Gastrocnemius medialis (tissue), 4 donors: ENCODE results near the gene NRXN2. TPM values are rescaled to one million over a fixed set of nuclear protein-coding genes. Genes with fewer than 3 reads are reported as not detected.

Experiments
- ATAC-seq, 2 donors: fragments of 150-250 bp; one replicate each; pipeline ENCODE4 v1.9.1; 2016
- DNase-seq, 2 donors: peaks; one replicate each; pipeline ENCODE4 v3.0.0-alpha.2; 2019
- H3K27ac ChIP-seq, 4 donors: fragments of 200-600 bp; sonication (generic); 1 replicate in 1 of 4; 2 replicates in 3 of 4; pipeline ENCODE4 v1.5.1; 2016 to 2018; ENCODE audit warnings: mild to moderate bottlenecking in 2 of 4, moderate library complexity in 1 of 4
- H3K27me3 ChIP-seq, 3 donors: fragments of 200-600 bp; sonication (generic) in 2 of 3; 1 replicate in 1 of 3; 2 replicates in 2 of 3; pipeline versions ENCODE4 v1.5.1 to v1.6.0; 2016 to 2019; ENCODE audit warnings: mild to moderate bottlenecking in 1 of 3, moderate library complexity in 1 of 3
- H3K36me3 ChIP-seq, 2 donors: fragments of 200-600 bp; sonication (generic) in 1 of 2; one replicate each; pipeline ENCODE4 v1.5.1; 2017 to 2018
- H3K4me1 ChIP-seq, 2 donors: fragments of 200-600 bp; sonication (generic) in 1 of 2; one replicate each; pipeline ENCODE4 v1.5.1; 2016 to 2017; ENCODE audit warnings: mild to moderate bottlenecking in 2 of 2
- H3K4me3 ChIP-seq, 4 donors: fragments of 200-600 bp; sonication (generic) in 3 of 4; 1 replicate in 1 of 4; 2 replicates in 3 of 4; pipeline ENCODE4 v1.5.1; 2016 to 2019; ENCODE audit warnings: mild to moderate bottlenecking in 2 of 4
- H3K9me3 ChIP-seq, 3 donors: fragments of 200-600 bp; sonication (generic) in 2 of 3; 1 replicate in 1 of 3; 2 replicates in 2 of 3; pipeline ENCODE4 v1.5.1; 2016 to 2019
- POLR2A ChIP-seq, 2 donors: fragments of 450-650 bp; IDR thresholded peaks; one replicate each; pipeline ENCODE4 v1.6.1; 2017; ENCODE audit warnings: antibody characterized with exemption in 2 of 2, mild to moderate bottlenecking in 2 of 2, moderate library complexity in 2 of 2
- in situ Hi-C, 4 donors: fragments of 200-750 bp; cut with MboI; loops; one replicate each; pipeline versions ENCODE4 v1.15.0 to v1.8.0; 2017; ENCODE audit warnings: low sequenced_read_pairs in 4 of 4
- intact Hi-C: fragments of 100-400 bp; cut with DNase I; formaldehyde crosslinking; loops from one replicate; pipeline ENCODE4 v1.15.1; 2023; ENCODE audit warnings: low total_unique reads
- total RNA-seq, 4 donors: library from RNA; depleted of rRNA; stranded (reverse); fragments of >200 nt; gene quantifications; one replicate each; pipeline versions ENCODE4 v1.1.0 to v1.2.3, GENCODE V29; 2016
- TF ChIP-seq, protein P1 (sequence below), 5 experiments: fragments of 450-650 bp in 3 of 5; fragments of 200-600 bp in 2 of 5; sonication (generic) in 2 of 5; IDR thresholded peaks in 4 of 5; conservative IDR thresholded peaks in 1 of 5; 1 replicate in 4 of 5; 2 replicates in 1 of 5; pipeline ENCODE4 v1.5.1; 2016 to 2019; ENCODE audit warnings: antibody characterized with exemption in 5 of 5, mild to moderate bottlenecking in 3 of 5, moderate library complexity in 3 of 5

Gene NRXN2
- total RNA-seq, 4 donors from 2014 or later, result 0.15 to 6.2 (median 1.8) TPM

DNA sequence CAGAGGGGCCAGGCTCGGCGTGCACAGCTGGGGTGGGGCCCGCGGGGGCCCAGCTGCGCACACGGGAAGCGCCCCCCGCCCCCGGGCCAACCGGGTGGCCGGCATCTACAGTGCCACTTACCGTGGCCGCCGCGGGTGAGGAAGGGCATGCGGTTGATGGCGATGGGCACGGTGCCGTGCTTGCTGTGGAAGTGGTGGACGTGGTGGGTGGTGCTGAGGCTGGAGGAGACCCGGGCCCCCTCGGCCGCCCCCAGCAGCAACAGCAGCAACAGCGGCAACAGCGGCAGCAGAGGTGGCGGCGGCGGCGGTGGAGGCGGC, 80.6 kb downstream of the NRXN2 start:
- ATAC-seq (no peak), DNase-seq (no peak)
- in situ Hi-C loops, result no loop called here
- H3K4me1 ChIP-seq, result no peaks in the 10 kb centered on the region
- H3K36me3 ChIP-seq, result no peaks in the 10 kb centered on the region
- peaks cover 48 to 61% (median 50%) of the 10 kb centered on the region in 3 donors for H3K27me3 ChIP-seq
- H3K9me3 ChIP-seq, result no peaks in the 10 kb centered on the region
- no peak overlapping the region for H3K27ac ChIP-seq
- TF ChIP-seq, protein P1, sequence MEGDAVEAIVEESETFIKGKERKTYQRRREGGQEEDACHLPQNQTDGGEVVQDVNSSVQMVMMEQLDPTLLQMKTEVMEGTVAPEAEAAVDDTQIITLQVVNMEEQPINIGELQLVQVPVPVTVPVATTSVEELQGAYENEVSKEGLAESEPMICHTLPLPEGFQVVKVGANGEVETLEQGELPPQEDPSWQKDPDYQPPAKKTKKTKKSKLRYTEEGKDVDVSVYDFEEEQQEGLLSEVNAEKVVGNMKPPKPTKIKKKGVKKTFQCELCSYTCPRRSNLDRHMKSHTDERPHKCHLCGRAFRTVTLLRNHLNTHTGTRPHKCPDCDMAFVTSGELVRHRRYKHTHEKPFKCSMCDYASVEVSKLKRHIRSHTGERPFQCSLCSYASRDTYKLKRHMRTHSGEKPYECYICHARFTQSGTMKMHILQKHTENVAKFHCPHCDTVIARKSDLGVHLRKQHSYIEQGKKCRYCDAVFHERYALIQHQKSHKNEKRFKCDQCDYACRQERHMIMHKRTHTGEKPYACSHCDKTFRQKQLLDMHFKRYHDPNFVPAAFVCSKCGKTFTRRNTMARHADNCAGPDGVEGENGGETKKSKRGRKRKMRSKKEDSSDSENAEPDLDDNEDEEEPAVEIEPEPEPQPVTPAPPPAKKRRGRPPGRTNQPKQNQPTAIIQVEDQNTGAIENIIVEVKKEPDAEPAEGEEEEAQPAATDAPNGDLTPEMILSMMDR (IDR thresholded peaks at IDR 0.05 in 4 of 5, conservative IDR thresholded peaks at IDR 0.05 in 1 of 5), result no peak
- no peak for TF ChIP-seq POLR2A (IDR thresholded peaks at IDR 0.05)
- intact Hi-C loops, result no loop called here
- H3K4me3 ChIP-seq, result no peak overlapping the region

DNA sequence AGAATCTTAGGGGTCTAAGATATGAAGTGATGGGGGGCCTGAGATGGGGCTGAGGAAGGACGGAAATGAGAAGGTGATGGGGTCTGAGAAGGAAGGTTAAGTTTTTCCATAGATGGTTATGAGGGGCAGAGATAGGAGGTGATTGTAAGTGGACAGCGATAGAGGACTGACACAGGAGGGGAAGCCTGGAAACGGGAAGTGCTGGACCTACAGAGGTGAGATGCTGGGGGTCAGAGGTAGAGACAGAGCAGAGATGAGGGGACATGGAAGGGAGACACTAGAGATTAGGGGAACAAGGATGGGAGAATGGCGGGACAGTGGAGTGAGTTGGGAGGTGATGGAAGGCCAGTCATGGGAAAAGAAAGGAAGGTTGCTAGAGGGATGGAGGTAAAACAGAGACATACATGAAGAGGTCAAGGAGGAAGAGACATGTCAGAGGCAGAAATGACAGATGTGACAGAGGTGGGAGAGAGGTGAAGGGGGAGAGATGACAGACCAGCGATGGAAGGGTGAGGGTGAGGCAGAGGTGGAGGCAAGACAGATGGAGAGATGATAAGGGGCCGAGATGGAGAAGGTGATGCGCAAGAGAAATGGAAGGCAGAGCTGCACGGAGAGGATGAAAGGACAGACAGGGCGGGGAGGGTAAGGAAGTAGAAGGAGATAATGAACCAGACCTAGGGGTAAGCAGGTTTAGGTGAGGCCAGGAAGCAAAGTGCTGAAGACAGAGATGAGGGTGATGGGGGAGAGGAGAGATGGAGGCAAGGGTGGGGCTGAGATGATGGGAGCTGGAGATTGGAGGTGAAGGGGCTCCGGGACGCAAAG, 81.2 kb downstream of the NRXN2 start:
- intact Hi-C loops, result no loop called here
- H3K36me3 ChIP-seq, result no peaks in the 10 kb centered on the region
- H3K9me3 ChIP-seq, result no peaks in the 10 kb centered on the region
- TF ChIP-seq POLR2A (IDR thresholded peaks at IDR 0.05), result no peak
- TF ChIP-seq, protein P1 (IDR thresholded peaks at IDR 0.05 in 4 of 5, conservative IDR thresholded peaks at IDR 0.05 in 1 of 5), result no peak
- no peak overlapping the region for H3K4me3 ChIP-seq
- ATAC-seq (no peak), DNase-seq (no peak)
- H3K27ac ChIP-seq, result no peak overlapping the region
- peaks cover 53 to 67% (median 56%) of the 10 kb centered on the region in 3 donors for H3K27me3 ChIP-seq
- no peaks in the 10 kb centered on the region for H3K4me1 ChIP-seq
- in situ Hi-C loops, result no loop called here

DNA sequence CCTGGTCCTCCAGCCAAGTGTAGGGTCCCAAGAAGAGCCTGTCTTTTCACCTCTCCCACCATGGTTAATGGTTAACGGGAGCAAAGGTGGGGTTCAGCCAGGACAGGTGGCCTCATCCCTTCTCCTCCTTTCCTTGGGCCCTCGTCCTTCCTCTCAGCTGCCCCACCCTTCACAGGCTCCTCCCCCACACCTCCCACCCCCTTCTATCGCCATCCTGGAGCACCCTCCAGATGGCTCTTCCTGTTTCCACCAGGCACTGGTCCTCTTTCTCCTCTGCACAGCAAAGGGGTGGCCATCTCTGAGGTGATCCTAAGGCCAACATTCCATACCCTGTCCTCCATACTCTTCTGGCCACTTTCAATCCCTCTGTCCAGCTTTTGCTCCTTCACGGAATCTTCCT, 83.1 kb downstream of the NRXN2 start:
- Histone ChIP-seq H3K4me3 (no peak overlapping the region), H3K27ac (no peak overlapping the region), H3K36me3 (no peaks in the 10 kb centered on the region), H3K4me1 (no peaks in the 10 kb centered on the region), H3K9me3 (no peaks in the 10 kb centered on the region), H3K27me3 (peaks cover 53 to 78% (median 58%) of the 10 kb centered on the region in 3 donors)
- intact Hi-C loops (no loop called here), in situ Hi-C loops (no loop called here)
- TF ChIP-seq, protein P1 (IDR thresholded peaks at IDR 0.05 in 4 of 5, conservative IDR thresholded peaks at IDR 0.05 in 1 of 5), result no peak
- no peak for TF ChIP-seq POLR2A (IDR thresholded peaks at IDR 0.05)
- DNase-seq (no peak), ATAC-seq (no peak)

DNA sequence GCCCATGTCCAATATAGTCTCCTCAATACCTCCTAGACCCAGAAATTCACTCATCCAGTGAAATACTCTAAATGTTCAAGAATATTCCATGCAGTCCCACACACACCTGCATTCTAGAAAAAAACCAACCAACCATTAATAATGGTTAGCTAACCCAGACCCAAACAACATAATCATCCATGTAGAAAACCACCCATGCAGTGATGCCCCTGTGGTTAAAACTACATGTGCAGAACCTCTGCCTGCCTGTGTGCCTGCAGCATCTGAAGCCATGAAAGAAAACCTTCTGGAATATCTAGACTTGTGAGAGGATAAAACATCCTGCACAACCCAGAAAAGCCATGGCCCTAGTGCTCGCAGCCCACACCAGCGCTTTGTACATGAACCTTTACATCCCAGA, 84.2 kb downstream of the NRXN2 start:
- DNase-seq, result no peak

More for the DNA sequence above, 84.2 kb downstream of the NRXN2 start:
- no peaks in the 10 kb centered on the region for H3K4me1 ChIP-seq
- in situ Hi-C loops, result no loop called here
- no peak overlapping the region for H3K4me3 ChIP-seq
- intact Hi-C loops, result no loop called here
- H3K27me3 ChIP-seq, result peaks cover 47 to 70% (median 51%) of the 10 kb centered on the region in 3 donors
- no peak for ATAC-seq
- H3K9me3 ChIP-seq, result no peaks in the 10 kb centered on the region
- H3K36me3 ChIP-seq, result no peaks in the 10 kb centered on the region
- H3K27ac ChIP-seq, result no peak overlapping the region
- no peak for TF ChIP-seq POLR2A (IDR thresholded peaks at IDR 0.05)
- TF ChIP-seq, protein P1 (IDR thresholded peaks at IDR 0.05 in 4 of 5, conservative IDR thresholded peaks at IDR 0.05 in 1 of 5), result no peak
